GM18508 (cell line): ENCODE results near the gene LHX1.

Source experiments
- ATAC-seq: cut with Tn5 transposase; IDR thresholded peaks from one replicate; pipeline ENCODE4 v1.9.1; 2021; ENCODE audit warnings: moderate number of reproducible peaks; ENCODE audit not compliant: insufficient read depth, unreplicated experiment

Gene LHX1

GRCh38 chr17:36937001-36937958 lies at the start of gene LHX1:
LHX1 (plus strand) TSS chr17:36937475; CDS start chr17:36938198, 723 bp downstream.
- ATAC-seq, result no peak

GRCh38 chr17:36888236-36888951 lies 48.9 kb upstream of the LHX1 start:
- ATAC-seq, result no peak

- ATAC-seq, result no peak
Measured at GRCh38 chr17:36889770-36890349, 47.4 kb upstream of the LHX1 start.

GRCh38 chr17:36890398-36891168 lies 46.7 kb upstream of the LHX1 start:
- no peak for ATAC-seq

- no peak for ATAC-seq
Measured at GRCh38 chr17:36892112-36892838, 45.0 kb upstream of the LHX1 start.

- ATAC-seq, result no peak
Measured at GRCh38 chr17:36894177-36894576, 43.1 kb upstream of the LHX1 start.

GRCh38 chr17:36894925-36895324 lies 42.4 kb upstream of the LHX1 start:
- ATAC-seq, result no peak

GRCh38 chr17:36899250-36900159 lies 37.8 kb upstream of the LHX1 start:
- no peak for ATAC-seq

GRCh38 chr17:36900160-36900512 lies 37.1 kb upstream of the LHX1 start:
- ATAC-seq, result no peak

- no peak for ATAC-seq
Measured at GRCh38 chr17:36901506-36901905, 35.8 kb upstream of the LHX1 start.

- no peak for ATAC-seq
Measured at GRCh38 chr17:36907407-36907806, 29.9 kb upstream of the LHX1 start.

GRCh38 chr17:36910513-36910912 lies 26.8 kb upstream of the LHX1 start:
- ATAC-seq, result no peak

- ATAC-seq, result no peak
Measured at GRCh38 chr17:36911001-36911400, 26.3 kb upstream of the LHX1 start.

- ATAC-seq, result no peak
Measured at GRCh38 chr17:36913132-36913531, 24.1 kb upstream of the LHX1 start.

- ATAC-seq, result no peak
Measured at GRCh38 chr17:36918211-36918691, 19.0 kb upstream of the LHX1 start.

- no peak for ATAC-seq
Measured at GRCh38 chr17:36919407-36919968, 17.8 kb upstream of the LHX1 start.

GRCh38 chr17:36920032-36921005 lies 17.0 kb upstream of the LHX1 start:
- no peak for ATAC-seq
